ENCODE results near the gene KATNA1.

Gene KATNA1

GRCh38 chr6:149600508-149600907 is 48.0 kb downstream of the KATNA1 start:
- no peak for DNase-seq

GRCh38 chr6:149593408-149593807 is 55.1 kb downstream of the KATNA1 start:
- no peak for DNase-seq

GRCh38 chr6:149592983-149593382 is 55.5 kb downstream of the KATNA1 start:
- DNase-seq = no peak

GRCh38 chr6:149586149-149586548 is 62.4 kb downstream of the KATNA1 start:
- no peak for DNase-seq

DNA sequence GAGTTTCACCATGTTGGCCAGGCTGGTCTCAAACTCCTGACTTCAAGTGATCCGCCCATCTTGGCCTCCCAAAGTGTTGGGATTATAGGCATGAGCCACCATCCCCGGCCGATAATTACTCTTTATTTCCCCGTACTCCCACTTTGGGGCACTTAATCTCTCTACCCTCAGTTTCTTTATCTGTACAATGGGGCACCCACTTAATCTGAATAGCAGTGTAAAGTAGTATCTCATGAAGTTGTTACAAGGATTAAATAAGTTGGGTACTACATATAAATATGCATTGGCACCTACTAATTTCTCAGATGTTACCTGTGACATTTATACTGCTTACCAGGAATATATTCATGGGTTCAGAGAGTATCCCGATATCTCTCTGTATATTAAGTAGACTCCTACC is 67.2 kb downstream of the KATNA1 start:
- DNase-seq = no peak

DNA sequence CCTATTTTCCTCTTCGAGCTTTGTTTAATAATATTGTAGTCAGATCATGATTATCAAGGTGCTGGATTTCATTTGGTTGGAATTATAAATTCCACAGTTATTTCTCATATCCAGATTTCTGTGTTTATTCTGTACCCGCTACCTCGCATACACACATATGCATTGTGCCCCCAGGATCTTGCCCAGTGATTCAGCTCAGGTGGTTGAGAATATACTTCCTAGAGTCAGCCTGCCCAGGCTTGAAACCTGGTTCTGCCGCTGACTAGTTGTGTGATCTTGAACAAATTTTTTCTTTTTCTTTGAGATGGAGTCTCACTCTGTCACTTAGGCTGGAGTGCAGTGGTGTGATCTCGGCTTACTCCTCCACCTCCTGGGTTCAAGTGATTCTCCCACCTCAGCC is 67.6 kb downstream of the KATNA1 start:
- DNase-seq = no peak

GRCh38 chr6:149567945-149568585 is 80.4 kb downstream of the KATNA1 start:
- no peak for DNase-seq

- no peak for DNase-seq
These were observed 81.3 kb downstream of the KATNA1 start for GRCh38 chr6:149567194-149567586.

- no peak for DNase-seq
These were observed 81.9 kb downstream of the KATNA1 start for GRCh38 chr6:149566410-149567193.

DNA sequence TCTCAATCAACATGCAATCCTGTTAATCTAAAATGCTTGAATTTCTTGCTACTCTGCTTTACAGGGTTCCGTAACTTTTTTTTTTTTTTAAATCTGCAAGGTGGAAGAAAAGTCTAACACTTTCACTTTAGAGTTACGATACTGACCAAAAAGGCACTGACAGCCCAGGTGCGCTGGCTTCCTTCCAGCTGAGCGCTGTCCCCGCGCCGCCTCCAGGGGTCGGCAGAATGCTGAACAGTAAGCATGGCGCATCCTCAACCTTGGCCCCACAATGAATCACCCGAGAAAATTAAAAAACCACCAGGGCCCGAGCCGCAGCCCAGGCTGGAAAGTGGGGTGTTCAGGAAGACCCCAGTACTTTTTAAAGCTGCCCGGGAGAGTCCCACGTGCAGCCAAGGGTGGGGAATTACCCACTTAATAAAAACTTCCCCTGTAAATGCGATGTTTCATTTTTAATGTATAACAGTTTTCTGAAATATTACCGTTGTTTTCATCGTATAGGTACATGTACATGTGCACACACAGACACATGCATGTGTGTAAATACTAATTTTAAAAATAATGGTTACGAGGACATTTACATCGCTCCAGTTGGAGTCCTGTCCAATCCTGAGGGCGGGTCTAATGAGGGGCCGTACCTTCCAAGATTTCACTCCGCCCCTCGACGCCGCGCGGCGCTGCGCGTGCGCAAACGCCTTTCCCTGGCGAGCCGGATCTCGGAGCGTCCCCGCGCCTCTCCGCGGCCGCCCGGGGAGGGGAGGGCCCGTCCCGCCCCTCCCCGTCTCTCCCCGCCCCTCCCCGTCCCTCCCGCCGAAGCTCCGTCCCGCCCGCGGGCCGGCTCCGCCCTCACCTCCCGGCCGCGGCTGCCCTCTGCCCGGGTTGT is 82.7 kb downstream of the KATNA1 start, which contains the start of gene GINM1:
Gene GINM1 (plus strand): TSS at position 849 of the 883 bp plus-strand sequence. CDS start 40 bp downstream, outside the sequence.
- peak; percentile 76 for DNase-seq

GRCh38 chr6:149563928-149564325 is 84.6 kb downstream of the KATNA1 start:
- DNase-seq = no peak

GRCh38 chr6:149563203-149563927 is 85.1 kb downstream of the KATNA1 start:
- no peak for DNase-seq

DNA sequence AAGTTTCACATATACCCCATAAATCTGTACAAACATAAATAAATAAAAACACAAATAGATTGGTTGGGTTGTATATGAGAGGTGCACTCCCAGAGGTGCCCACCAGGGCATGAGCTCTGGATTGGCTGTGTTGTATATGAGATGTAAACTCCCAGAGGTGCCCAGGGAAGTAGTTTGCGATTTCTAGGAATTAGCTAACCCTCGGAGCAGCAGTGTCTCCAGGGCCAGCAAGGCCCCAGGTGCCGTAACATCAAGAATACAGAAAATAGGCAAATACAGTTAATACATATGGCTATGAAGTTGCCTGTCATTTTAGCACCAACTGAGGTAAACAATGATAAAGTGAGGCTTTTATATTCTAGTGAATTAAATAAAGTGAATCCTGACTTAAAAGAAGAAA is 87.8 kb downstream of the KATNA1 start:
- no peak for DNase-seq

GRCh38 chr6:149559389-149559788 is 89.1 kb downstream of the KATNA1 start:
- DNase-seq = no peak

- DNase-seq = no peak
These were observed 90.5 kb downstream of the KATNA1 start for GRCh38 chr6:149558029-149558428.

- DNase-seq = no peak
These were observed 96.6 kb downstream of the KATNA1 start for GRCh38 chr6:149551920-149552319.

DNA sequence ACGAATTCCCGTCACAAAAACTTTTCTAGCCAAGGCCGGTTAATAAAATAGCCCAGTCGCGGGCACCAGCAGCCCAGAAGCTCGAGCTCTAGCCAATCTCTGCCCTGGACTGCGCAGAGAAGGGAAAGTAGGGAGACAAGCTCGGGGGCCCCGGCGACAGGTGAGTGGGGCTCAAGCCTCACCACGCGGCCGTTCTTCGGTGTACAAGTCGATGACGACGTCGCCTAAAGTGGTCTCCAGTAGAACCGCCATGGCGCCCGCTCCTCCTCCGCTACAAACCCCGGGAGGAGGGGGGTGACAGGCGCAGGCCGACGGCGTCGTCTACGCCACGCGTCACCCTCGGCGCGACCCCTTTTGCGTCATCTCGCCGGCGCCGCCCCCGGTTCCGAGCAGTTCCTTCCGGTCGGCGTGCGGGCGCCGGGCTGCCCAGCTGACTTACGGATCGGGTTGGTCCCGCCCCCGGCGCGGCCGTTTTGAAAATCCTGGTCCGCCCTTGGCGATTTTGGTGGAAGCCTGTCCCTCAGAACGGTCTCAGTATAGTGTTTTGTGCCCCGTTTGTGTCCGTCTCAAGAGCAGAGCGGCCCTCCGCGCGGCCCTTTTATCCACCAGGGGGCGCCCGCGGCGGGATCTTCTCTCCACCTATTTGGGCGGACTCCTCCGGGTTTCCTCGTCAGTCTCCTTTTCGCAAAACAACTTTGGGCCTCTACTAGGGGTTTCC is 102.6 kb downstream of the KATNA1 start, which contains the start of gene PPIL4:
Gene PPIL4 (minus strand): TSS at position 290 of the 718 bp plus-strand sequence. CDS start 38 bp downstream, at position 252.
- peak; percentile 82 for DNase-seq

GRCh38 chr6:149545258-149545753 is 103.2 kb downstream of the KATNA1 start:
- DNase-seq = no peak
